Stimulated activated CD8-positive, alpha-beta memory T cell treated with anti-CD3 and anti-CD28 coated beads, Interleukin-4, amount 100 ng/mL, for 4 hours (primary cell): ENCODE results near the gene GRB10.

ENCODE experiments used
- DNase-seq, 2 donors: peaks; one replicate each; pipeline ENCODE4 v3.0.0-alpha.2; 2020; ENCODE audit warnings: low read depth in 2 of 2, low spot score in 1 of 2

The GRB10 gene

DNA sequence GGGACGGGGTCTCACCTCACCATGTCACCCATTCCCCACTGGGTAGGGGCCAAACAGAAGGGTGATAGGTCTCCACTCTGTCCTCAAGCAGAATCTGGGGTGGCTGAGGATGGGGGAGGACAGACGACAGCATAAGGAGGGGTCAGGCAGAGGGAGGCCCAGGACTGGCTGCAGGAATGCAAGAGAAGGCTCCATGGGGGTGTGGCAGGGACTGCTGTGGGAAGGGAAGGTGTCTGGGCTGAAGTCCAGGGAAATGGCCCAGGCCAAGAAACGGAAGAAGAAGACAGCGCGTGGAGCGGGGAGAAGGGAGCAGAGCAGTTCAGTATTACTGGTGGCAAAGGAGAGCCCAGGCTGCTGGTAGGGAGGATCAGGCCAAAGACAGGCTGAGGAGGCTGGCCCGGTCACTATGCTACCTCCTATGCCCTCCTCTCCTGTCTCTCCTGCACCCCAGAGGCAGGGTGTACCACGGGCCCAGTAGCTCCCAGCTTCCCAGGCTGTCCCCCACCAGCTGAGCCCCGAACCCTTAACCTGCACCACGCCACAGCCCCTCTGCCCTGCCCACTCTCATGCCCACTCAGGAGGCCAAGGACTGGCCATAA lies 60.9 kb downstream of the GRB10 start:
- DNase-seq = no peak

DNA sequence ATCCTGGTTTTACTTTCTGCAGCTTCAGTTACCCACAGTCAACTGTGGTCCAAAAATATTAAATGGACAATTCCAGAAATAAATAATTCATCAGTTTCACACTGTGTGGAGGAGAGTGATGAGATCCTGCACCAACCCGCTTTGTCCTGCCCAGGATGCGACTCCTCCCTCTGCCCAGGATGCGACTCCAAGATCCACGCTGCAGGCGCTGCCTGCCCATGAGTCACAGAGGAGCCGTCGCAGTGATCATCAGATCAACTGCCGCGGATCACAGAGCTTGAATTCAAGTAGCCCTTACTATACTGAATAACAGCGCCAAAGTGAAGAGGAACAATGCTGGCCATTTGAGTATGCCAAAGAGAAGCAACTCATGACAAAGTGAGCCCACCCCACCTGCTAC lies 61.5 kb downstream of the GRB10 start:
- DNase-seq = no peak

DNA sequence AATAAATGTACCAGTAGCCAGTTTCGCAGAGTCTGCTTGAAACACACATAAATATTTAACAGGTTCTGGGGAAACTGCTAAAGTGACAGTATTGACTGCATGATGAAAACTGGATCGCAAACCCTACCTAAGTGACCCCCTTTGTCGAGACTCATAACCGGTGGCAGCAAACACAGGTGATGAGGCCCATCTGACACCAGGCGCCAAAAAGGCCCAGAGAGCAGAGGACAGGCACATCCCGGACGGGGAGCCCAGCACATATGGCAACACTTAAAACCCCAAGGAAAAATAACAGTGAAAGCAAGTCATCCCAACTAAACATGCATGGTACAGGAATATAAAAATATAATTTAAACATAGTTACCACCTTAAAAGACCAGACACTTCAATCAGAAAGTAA lies 62.4 kb downstream of the GRB10 start:
- DNase-seq = no peak

DNA sequence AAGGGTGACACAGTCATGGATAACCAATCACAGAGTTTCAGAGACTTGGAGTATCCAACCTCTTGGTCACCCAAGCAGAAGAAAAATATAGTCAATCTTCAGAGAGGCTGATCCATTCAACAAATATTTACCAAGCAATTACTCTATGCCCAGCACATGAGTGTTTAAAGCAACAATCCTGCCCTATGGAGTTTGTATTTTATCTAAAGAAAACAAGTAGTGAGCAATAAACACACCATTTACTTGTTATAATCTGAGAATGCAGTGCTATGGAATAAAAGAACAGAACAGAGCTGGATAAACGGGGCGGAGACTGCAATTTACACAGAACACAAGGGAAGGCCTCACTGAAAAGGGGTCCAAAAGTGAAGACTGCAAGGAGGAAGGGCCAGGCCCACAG lies 63.8 kb downstream of the GRB10 start:
- DNase-seq = no peak

DNA sequence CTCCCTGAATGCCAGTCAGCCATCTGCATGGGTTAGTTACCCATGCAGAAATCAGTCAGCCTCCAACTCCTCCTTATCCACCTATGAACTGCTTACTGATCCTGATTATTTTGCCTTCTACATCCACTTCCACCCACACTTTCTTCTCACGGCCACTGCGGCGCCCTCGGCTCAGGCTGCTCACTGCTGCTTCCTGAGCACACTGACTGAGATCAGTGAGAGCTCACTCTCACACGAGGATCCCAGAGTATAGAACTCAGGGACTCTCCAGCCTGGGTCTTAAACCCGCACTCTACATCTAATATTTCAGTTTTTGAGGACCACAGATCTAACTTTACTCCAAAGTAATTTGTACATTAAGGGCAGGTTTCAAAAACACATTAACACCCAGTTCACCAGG lies 64.4 kb downstream of the GRB10 start:
- no peak for DNase-seq

DNA sequence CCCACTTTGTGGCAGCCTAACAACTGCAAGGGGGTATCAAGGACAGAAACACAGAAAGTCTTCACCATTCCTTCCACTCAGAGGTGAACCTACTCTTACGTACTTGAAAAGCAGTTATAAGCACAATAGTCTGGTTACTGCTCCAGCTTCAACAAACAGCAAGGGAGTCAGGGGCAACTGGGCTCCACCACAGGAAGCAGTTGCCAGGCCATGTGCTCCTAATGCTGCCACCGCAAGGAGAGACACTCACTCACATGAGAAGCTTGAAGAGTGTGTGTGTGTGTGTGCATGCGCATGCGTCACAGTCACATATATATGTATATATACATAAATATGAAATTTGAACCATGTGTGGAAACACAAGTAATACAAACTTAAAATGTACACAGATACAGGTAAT lies 65.5 kb downstream of the GRB10 start:
- DNase-seq = no peak

DNA sequence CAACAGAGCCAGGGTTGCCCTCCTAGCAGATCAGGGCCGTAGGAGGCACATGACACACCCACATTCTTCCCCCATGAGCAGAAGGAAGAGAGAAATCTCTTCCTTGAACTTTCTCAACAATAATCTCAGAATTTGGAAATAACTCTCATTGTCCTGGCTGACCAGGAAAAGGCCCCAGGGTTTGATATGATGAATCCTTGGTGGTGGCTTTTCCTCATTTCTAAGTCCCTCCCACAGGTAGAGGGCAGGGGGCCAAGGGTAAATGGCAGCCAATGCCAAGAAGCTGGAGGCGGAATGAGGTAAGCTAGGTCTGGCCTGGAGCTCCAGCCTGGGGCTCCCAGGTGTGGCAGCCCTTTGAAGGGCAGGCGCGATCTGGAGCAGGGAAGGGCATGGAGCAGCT lies 67.8 kb downstream of the GRB10 start:
- no peak for DNase-seq

DNA sequence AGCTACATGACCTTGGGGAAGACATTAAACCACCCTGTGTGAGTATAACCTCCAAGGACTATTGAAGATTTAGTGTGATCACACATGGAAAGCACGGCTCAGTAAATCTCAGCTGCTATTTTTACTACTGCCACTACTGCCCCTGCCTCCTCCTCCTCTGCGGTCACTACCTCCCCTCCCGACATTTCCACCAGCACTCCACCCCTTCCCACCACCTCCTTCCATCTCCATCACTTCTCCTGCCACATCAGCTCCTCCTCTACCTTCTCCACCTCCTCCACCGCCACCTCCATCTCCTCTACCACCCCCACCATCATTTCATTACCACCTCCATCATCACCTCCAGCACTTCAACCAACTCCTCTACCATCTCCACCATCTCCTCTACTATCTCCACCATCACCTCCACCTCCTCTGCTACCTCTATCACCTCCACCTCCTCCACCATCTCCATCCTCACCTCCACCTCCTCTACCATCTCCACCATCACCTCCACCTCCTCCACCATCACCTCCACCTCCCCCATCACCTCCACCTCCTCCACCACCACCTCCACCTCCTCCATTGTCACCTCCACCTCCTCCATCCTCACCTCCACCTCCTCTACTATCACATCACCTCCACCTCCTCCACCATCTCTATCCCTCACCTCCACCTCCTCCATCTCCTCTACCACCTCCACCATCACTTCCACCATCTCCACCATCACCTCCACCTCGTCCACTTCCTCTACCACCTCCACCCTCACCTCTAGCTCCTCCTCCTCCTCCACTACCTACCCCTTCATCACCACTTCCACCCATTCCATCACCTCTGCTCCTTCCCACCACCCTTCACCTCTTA lies 69.4 kb downstream of the GRB10 start:
- DNase-seq = no peak

DNA sequence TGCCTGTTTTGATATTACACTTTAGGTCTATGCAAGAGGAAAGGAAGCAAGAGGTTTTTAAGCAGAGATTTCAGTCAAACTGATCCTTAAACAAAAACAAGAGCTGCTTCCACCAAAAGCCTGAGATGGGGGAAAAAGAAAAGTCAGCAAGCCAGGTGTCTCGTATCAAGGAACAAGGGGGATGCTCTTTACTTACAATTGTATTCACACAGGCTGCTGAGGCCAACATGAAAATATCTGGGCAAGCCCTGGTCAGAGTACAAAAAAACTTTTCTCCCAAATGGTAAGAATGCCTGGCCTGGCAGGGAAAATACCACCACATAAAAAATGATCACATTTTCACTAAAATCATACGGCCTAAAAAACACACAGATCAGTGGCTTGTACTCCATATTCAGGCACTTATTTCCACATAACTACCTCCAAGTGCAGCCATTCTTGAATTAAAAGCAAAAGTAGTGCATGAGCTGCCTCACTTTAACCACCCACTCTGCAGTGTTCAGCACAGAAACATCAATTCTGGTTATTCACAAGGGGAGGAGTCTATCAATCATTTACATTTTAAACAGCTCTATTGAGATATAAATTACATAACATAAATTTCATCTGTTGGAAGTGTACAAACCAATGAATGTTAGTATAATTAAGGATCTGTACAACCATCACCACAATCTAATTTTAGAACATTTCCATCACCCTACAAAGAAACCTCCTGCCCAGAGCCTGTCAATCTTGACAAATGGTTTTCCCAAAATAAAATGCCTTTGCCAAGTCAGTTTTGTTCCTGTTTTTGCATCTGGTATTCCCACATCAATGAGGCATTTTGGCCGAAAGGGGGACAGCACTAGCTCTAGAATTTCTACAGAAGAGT lies 70.2 kb downstream of the GRB10 start:
- DNase-seq = no peak

DNA sequence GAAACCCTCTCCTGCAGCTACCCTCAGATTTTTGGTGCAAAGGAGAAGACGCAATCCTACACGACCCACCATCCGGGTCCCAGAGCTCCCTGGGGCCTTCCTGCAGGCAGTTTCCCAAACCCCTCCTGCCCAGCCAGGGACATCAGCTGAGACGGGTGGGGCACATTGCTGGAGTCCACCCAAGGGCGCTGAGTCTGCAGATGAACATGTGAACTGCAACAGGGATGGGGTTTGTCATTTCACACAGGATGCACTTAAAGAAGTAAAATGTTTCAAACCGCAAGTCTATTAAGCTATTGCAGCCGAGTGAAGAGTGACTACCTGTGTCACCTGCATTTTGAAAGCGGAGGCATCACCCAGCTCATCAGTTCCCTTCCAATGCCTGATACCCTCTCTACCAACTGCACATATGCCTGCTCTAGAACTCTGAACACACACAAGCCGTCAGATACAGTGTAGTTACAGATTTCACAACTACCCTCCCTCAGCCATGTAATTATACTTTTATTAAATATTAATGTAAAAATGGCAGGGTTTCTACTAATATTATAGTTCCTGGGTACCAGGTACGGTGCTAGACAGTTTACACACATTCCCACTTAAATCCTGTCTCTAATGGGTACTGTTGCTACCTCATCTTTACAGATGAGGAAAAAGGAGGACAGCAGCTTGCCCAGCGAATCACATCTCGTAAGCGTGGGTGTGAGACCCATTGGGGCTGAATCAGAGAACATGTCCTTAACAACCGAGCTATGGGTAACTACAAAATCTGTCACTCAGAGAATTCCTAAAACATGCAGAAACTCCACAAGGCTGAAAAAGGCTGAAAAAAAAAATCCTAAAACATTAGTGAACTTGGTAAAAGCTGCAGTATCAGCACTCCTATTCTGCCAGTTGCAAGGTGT lies 71.2 kb downstream of the GRB10 start:
- no peak for DNase-seq

DNA sequence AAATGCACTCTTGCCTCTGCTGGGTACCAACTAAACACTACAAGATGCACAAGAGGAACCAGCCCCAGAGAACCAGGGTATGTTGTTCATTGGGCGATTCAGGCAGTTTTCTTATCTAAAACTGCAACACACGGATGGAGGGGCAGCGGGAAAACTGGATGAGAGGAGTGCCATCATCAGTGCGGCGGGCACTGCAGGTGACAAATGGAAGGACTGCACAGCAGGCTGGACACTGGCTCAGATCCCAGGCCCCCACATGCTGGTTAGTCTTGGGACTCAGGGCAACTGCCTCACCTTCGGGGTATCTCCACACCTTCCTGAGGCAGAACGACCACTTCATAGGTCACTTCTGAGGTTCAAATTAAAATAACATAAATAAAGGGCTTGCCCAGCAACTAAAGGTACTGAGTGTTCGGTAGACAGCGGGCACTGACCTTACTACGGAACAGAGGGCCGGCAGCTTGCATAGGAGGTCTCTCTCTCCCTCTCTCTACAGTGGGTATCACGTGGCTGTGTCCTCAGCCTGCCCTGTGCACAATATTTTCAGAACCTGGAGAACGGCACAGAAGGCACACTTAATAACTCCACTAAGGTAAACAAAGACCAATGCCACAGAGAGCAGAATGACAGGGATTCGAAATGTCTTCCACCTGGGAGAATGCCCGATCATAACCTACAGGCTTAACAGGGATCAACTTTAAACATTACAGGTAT lies 72.1 kb downstream of the GRB10 start:
- DNase-seq = no peak

DNA sequence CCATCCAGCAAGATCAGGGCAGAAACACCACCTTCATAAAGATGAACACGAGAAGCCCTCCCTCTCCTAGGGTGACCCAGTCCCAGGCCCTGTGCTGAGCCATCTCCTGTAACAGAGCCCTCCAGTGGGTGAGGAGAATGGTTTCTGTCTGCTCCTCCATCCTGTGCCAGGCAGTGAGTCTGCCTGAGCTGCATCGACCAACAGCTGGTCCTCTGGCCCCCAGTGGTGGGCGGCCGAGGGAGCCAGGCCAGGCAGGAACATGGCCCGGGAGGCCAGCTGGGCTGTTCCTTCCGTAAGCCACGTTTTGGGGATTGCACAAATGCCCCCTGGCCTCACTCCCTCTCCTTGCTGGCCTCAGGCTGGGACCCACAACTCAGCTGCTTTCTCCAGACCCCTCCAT lies 73.5 kb downstream of the GRB10 start:
- DNase-seq = no peak

DNA sequence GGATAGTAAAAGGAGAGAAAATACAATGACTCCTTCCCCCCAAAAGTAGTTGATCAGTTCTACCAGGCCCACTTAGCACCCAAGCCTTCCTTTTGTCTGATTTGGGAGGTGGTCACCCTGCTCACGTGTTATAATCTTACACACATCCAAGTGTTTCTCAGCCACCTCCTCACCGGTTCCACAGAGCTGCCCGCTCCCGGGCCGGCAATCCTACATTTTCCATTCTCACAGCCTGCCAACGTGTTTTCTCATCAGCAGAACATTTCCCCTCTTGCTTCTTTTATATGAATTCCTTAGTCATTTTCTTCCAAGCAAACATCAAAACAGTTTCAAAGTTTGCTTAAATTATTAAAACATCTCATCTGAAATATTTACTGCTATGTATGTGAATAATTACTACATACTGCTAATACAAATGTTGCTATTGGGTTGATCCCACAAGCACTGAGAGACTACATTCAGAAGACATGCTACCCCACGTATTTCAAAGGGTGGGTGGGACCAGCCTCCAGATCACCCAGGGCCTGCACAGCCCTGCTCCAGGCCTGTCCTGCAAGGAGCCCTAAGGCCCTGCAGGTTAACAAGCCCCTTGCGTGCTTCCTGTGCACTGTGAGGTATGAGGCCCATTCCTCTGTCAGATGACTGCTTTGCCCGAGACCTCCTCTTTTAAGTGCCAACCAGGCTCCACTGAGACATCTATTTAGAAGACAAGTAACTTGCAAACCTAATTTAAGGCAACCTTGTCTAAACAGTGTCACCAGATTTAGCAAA lies 75.3 kb downstream of the GRB10 start:
- no peak for DNase-seq

DNA sequence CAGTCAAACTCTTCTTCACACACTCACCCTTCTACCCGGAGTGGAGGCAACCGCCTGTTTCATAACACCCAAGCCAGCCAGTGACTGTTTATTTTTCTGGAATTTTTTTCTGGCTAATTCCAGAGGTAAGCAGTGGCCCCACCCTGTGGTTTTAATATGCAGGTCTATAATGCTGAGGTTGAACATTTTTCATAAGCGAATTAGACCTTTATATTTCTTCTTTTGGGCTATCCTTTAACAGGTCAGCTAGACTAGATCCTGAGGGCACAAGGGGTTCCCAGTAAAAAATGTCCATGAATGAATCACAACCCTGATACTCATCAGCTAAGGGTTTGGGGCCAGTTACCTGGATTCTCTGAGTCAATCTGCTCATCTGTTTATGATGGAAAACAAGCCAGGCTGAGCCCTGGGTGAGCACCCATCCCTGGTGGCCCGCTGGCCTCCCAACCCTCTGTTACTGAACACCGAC lies 76.2 kb downstream of the GRB10 start:
- no peak for DNase-seq

DNA sequence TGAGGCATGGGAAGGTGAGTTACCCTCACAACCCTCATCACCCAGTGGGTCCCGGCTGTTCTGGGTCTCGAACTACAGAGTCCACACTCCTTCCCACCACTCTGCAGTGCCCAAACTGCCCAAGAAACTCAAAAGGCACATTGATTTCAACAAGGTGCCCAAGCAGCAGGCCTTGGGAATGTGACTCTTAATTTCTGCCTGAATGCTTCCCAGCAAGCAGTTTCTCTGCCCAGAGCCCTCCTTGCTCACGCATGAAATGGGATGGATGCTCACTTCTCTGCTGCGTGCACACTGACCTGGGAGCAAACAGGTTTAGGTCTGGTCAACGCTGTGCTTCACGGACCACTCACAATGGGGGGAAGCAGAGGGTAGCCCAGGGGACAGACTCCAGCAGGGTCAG lies 77.9 kb downstream of the GRB10 start:
- no peak for DNase-seq

DNA sequence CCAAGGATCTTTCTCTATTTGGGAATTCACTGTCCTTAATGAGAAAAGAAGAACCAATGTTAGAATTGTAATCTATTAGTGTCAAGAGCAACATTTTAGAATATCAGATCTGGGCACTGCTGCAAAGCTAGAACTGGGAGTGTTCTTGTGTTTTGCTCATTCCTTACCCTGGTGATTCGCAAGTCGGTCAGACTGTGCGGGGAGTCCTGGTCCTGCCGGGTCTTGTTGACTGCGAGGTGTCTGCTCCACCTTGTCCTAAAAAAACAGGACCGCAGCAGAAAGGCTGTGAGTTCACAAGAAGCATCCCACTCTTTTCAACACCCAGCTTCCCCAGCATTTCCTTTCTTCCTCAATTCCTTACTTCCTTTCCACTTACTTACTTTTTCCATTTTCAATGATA lies 79.0 kb downstream of the GRB10 start:
- no peak for DNase-seq

DNA sequence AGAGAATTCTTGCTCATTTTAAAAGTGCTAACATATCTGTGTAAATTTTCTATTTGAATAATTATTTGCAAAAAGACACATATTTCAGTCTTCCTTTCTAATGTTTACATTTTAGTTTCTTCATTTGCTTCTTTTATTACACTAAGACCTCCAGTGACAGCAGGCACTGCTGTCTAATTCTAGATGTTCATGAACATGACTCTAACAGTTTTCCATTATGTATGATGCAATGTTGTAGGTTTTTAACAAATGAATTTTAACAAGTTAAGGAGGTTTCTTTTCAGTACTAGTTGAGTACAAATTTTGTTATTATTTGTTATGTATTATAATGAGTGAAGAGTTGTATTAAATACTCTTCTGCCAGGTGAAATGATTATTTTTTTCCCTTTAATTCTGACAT lies 83.6 kb downstream of the GRB10 start:
- DNase-seq = no peak

DNA sequence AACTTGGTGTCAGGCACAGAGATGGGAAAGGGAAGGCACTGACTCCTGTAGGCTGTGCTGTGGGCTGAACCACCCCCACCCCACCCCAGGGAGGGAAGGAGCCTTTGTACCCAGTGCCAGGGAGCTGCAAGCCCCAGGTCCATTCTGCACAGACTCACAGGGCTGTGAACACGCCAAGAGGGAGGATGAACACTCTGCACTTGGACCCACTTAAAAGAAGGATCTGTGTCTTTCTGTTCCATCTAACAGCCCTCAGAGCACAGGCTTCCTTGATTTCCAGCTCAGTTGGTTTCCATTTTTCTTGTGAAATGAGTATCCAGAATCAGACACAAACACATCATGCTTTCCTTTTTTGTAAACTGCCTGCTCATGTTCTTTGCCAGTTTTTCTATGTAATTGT lies 84.9 kb downstream of the GRB10 start:
- no peak for DNase-seq

DNA sequence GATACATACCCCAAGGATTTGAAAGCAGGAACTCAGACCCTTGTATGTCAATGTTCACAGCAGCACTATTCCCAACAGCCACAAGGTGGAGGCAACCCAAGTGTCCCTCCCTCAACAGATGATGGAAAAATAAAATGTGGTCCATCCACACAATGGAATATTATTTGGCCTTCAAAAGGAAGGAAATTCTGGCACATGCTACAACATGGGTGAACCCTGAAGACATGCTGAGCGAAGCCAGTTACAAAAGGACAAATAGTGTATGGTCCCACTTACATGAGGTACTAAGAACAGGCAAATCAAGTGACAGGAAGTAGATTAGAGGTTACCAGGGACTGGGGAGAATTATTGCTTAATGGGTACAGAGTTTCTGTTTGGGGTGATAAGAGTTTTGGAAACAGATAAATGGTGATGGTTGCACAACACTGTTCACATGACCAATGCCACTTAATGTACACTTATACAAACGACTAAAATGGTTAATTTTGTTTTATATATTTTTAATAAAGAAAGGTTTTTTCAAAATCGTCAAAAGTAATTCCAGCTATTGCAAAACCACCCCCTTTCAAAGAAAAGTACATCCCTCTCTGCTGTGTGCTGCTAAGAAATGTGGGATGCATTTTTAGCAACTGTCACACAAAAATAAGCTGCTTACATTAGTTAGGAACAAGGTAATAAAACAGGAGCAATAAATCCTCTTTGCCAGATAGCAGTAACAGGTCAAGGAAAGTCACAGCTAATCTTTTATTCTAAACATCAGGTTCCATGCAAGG lies 85.7 kb downstream of the GRB10 start:
- DNase-seq = no peak
